ENCODE data around the gene CSNK2A2. TPM values are rescaled to one million over a fixed set of nuclear protein-coding genes. Genes with fewer than 3 reads are reported as not detected.

The CSNK2A2 gene
- total and polyA plus RNA-seq, 2 donors, result 13.9 to 30.5 TPM

DNA sequence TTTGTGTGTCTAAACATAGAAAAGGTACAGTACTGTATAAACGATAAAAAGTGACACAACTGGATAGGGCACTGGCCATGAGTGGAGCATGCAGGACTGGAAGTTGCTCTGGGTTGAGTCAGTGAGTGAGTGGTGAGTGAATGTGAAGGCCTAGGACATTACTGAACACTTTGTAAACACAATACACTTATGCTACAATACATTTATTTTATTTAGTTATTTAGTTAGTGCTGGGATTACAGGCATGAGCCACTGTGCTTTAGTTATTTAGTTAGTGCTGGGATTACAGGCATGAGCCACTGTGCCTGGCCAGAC is 73.3 kb downstream of the CSNK2A2 start:
- WGBS, result 91% methylated on average over 1 of the region's 1 CpG
- no peak overlapping the region for H3K4me3 ChIP-seq (ENCODE audit: low read length in 2 of 2)
- peaks cover 0 to 8% of the 10 kb centered on the region in 2 donors for H3K36me3 ChIP-seq (ENCODE audit: control insufficient read depth in 2 of 2, insufficient read depth in 2 of 2, low read length in 1 of 2)
- H3K27ac ChIP-seq (ENCODE audit: low read depth in 1 of 2, low read length in 1 of 2), result no peak overlapping the region
- peaks cover 0 to 2% of the 10 kb centered on the region in 2 donors for H3K9me3 ChIP-seq (ENCODE audit: control insufficient read depth in 2 of 2, insufficient read depth in 1 of 2, low read length in 1 of 2)
- H3K4me1 ChIP-seq (ENCODE audit: control insufficient read depth in 2 of 2, insufficient read depth in 2 of 2, low read length in 2 of 2), result peaks cover 15 to 27% of the 10 kb centered on the region in 2 donors
- H3K27me3 ChIP-seq (ENCODE audit: control insufficient read depth in 2 of 2, insufficient read depth in 1 of 2, low read length in 1 of 2), result no peaks in the 10 kb centered on the region
- no peak for DNase-seq (ENCODE audit: low read depth in 6 of 9, low spot score in 9 of 9)

DNA sequence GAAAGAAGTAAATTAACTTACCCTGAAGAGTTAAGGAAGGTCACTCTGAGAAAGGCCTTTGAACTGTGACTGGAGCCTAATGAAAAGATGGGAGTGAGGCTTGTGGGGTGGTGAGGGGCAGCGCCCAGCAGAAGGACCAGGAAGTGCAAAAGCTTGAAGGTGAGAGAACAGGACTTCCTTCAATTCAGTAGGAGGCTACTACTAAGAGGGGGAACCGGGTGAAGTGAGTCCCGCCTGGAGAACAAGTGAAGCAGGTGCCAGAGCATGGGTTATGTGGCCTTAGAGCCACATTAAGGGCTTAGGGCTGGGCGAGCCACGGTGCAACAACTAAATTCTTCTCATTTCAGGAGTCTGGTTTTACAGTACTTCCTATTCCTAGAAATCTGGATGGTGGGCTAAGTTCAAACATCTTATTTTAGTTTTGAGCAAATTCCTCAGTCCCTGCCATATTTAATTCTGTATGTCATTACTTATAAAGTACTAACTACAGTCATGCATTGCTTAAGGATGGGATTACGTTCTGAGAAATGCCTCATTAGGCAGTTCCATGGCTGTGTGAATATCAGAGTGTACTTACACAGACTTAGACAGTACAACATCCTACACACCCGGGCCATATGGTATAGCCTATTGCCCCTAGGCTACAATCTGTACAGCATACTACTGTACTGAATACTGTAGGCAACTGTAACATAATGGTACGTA is 73.9 kb downstream of the CSNK2A2 start:
- no peak for DNase-seq (ENCODE audit: low read depth in 6 of 9, low spot score in 9 of 9)

DNA sequence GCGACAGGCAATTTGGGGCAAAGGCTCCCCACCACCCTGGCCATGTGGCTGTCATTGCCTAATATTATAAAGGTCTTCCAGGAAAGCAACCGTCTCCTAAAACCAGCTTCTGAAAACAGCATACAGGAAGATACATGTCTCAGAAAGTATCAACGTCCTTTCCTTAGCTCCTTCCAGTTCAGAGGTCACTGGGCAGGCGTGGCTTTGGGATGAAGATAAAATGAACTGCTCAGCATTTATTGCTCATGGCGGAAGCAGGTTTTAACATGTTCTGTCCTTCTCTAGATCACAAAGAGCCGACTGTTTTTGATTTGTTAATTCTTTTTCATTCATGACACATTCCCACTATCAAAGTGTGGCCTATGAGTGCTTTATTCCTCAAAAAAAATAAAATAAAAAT is 76.8 kb downstream of the CSNK2A2 start:
- Histone ChIP-seq H3K27me3 (ENCODE audit: control insufficient read depth in 2 of 2, insufficient read depth in 1 of 2, low read length in 1 of 2) (no peaks in the 10 kb centered on the region), H3K27ac (ENCODE audit: low read depth in 1 of 2, low read length in 1 of 2) (no peak overlapping the region), H3K9me3 (ENCODE audit: control insufficient read depth in 2 of 2, insufficient read depth in 1 of 2, low read length in 1 of 2) (no peaks in the 10 kb centered on the region), H3K4me1 (ENCODE audit: control insufficient read depth in 2 of 2, insufficient read depth in 2 of 2, low read length in 2 of 2) (peaks cover 3 to 12% of the 10 kb centered on the region in 2 donors), H3K4me3 (ENCODE audit: low read length in 2 of 2) (no peak overlapping the region), H3K36me3 (ENCODE audit: control insufficient read depth in 2 of 2, insufficient read depth in 2 of 2, low read length in 1 of 2) (peaks cover 6 to 16% of the 10 kb centered on the region in 2 donors)
- no peak for DNase-seq (ENCODE audit: low read depth in 6 of 9, low spot score in 9 of 9)
- 93% methylated on average over 6 of the region's 6 CpGs for WGBS

More for the DNA sequence above, 73.9 kb downstream of the CSNK2A2 start:
- peaks cover 15 to 27% of the 10 kb centered on the region in 2 donors for H3K4me1 ChIP-seq (ENCODE audit: control insufficient read depth in 2 of 2, insufficient read depth in 2 of 2, low read length in 2 of 2)
- H3K27ac ChIP-seq (ENCODE audit: low read depth in 1 of 2, low read length in 1 of 2), result no peak overlapping the region
- 63% methylated on average over 8 of the region's 8 CpGs for WGBS
- H3K9me3 ChIP-seq (ENCODE audit: control insufficient read depth in 2 of 2, insufficient read depth in 1 of 2, low read length in 1 of 2), result no peaks in the 10 kb centered on the region
- no peak overlapping the region for H3K4me3 ChIP-seq (ENCODE audit: low read length in 2 of 2)
- H3K27me3 ChIP-seq (ENCODE audit: control insufficient read depth in 2 of 2, insufficient read depth in 1 of 2, low read length in 1 of 2), result no peaks in the 10 kb centered on the region
- H3K36me3 ChIP-seq (ENCODE audit: control insufficient read depth in 2 of 2, insufficient read depth in 2 of 2, low read length in 1 of 2), result peaks cover 0 to 8% of the 10 kb centered on the region in 2 donors

DNA sequence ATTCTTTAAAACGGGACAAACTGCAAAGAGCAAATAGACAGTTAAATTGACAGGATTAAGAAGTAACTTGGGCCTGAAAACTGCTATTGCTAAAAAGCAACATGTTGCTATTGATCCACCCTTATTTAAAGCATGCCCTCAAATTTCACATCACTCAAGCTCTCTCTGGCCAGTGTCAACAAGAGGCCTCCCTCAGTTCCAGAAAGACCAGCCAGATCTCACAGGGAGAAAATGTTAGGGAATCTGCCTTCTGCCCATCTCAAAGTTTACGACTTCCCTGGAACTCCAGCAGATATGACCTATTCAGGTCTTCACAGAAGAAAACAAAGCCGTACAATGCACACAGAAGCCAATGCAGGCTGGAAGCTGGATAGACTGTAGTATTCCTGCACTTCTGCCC is 77.7 kb downstream of the CSNK2A2 start:
- peaks cover 3 to 9% of the 10 kb centered on the region in 2 donors for H3K4me1 ChIP-seq (ENCODE audit: control insufficient read depth in 2 of 2, insufficient read depth in 2 of 2, low read length in 2 of 2)
- H3K4me3 ChIP-seq (ENCODE audit: low read length in 2 of 2), result no peak overlapping the region
- H3K36me3 ChIP-seq (ENCODE audit: control insufficient read depth in 2 of 2, insufficient read depth in 2 of 2, low read length in 1 of 2), result peaks cover 15 to 25% of the 10 kb centered on the region in 2 donors
- H3K27me3 ChIP-seq (ENCODE audit: control insufficient read depth in 2 of 2, insufficient read depth in 1 of 2, low read length in 1 of 2), result no peaks in the 10 kb centered on the region
- 96% methylated on average over 3 of the region's 3 CpGs for WGBS
- DNase-seq (ENCODE audit: low read depth in 6 of 9, low spot score in 9 of 9), result no peak
- no peak overlapping the region for H3K27ac ChIP-seq (ENCODE audit: low read depth in 1 of 2, low read length in 1 of 2)
- no peaks in the 10 kb centered on the region for H3K9me3 ChIP-seq (ENCODE audit: control insufficient read depth in 2 of 2, insufficient read depth in 1 of 2, low read length in 1 of 2)

DNA sequence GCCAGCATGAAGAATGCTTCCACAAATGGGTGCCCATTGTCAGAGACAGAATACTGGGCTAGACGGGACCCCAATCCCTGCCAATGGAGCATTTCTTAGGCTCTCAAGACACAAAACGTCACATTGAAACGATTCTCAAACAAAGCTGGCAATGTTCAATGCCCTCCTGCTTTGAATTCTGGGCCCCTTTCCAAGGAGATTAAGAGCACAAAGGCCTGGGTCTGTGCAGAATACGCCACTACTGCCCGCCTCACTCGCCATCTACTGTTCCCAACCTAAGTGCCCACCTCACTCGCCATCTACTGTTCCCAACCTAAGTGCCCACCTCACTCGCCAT is 78.4 kb downstream of the CSNK2A2 start:
- H3K4me1 ChIP-seq (ENCODE audit: control insufficient read depth in 2 of 2, insufficient read depth in 2 of 2, low read length in 2 of 2), result peaks cover 3 to 9% of the 10 kb centered on the region in 2 donors
- H3K36me3 ChIP-seq (ENCODE audit: control insufficient read depth in 2 of 2, insufficient read depth in 2 of 2, low read length in 1 of 2), result peaks cover 23 to 33% of the 10 kb centered on the region in 2 donors
- H3K27ac ChIP-seq (ENCODE audit: low read depth in 1 of 2, low read length in 1 of 2), result no peak overlapping the region
- H3K27me3 ChIP-seq (ENCODE audit: control insufficient read depth in 2 of 2, insufficient read depth in 1 of 2, low read length in 1 of 2), result no peaks in the 10 kb centered on the region
- 93% methylated on average over 8 of the region's 8 CpGs for WGBS
- no peak overlapping the region for H3K4me3 ChIP-seq (ENCODE audit: low read length in 2 of 2)
- H3K9me3 ChIP-seq (ENCODE audit: control insufficient read depth in 2 of 2, insufficient read depth in 1 of 2, low read length in 1 of 2), result no peaks in the 10 kb centered on the region
- no peak for DNase-seq (ENCODE audit: low read depth in 6 of 9, low spot score in 9 of 9)

DNA sequence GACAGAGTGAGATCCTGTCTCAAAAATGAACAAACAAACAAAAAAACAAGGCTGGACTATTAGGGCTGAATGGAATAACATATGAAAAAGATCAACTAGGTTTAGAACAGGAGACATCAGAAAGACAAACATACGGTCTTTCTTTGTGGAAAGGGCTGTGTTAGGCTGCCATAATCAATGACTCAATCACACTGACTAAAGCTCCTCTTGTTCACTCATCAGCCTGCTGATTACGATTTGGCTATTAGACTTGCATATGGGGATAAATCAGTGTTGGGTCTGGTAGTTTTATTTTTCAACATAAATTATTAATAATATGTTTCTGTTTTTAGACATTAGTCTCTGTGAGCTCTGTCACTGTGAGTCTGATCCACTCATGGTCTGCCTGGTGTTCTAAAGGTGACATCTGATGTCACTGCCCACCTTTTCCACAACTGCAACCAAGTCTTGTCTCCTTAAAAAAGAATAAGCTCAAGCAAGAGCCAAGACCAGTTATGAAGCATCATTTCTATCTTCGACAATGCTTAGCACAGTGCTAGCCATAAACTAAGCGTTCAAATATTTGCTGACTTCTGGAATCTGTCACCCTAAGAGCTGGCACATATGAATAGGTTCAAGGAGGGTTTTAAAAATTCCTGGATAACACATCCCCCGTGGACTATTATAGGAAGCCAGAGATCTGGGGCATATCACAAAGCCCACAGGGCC is 79.0 kb downstream of the CSNK2A2 start:
- Histone ChIP-seq H3K9me3 (ENCODE audit: control insufficient read depth in 2 of 2, insufficient read depth in 1 of 2, low read length in 1 of 2) (no peaks in the 10 kb centered on the region), H3K36me3 (ENCODE audit: control insufficient read depth in 2 of 2, insufficient read depth in 2 of 2, low read length in 1 of 2) (peaks cover 28 to 37% of the 10 kb centered on the region in 2 donors), H3K27me3 (ENCODE audit: control insufficient read depth in 2 of 2, insufficient read depth in 1 of 2, low read length in 1 of 2) (no peaks in the 10 kb centered on the region), H3K27ac (ENCODE audit: low read depth in 1 of 2, low read length in 1 of 2) (no peak overlapping the region), H3K4me1 (ENCODE audit: control insufficient read depth in 2 of 2, insufficient read depth in 2 of 2, low read length in 2 of 2) (peaks cover 3 to 9% of the 10 kb centered on the region in 2 donors), H3K4me3 (ENCODE audit: low read length in 2 of 2) (no peak overlapping the region)
- WGBS, result 96% methylated on average over 5 of the region's 5 CpGs
- DNase-seq (ENCODE audit: low read depth in 6 of 9, low spot score in 9 of 9), result no peak

DNA sequence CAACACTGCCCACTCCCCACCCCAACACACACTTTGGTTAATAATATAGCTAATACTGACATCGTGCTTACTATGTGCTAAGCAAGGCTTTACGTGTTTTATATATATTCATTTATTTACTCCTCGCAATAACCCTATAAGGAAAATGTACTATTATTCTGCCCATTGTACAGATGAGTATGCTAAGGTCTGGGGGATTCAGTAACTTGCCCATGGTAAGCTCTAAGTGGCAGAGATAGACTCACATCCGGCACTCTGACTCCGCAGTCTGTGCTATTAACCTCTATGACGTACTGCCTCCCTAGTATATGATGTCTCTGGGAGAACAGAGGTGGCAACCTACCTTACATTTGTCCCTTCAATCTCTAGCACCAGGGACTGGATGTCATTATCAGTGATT is 81.4 kb downstream of the CSNK2A2 start:
- peaks cover 39 to 42% of the 10 kb centered on the region in 2 donors for H3K36me3 ChIP-seq (ENCODE audit: control insufficient read depth in 2 of 2, insufficient read depth in 2 of 2, low read length in 1 of 2)

DNA sequence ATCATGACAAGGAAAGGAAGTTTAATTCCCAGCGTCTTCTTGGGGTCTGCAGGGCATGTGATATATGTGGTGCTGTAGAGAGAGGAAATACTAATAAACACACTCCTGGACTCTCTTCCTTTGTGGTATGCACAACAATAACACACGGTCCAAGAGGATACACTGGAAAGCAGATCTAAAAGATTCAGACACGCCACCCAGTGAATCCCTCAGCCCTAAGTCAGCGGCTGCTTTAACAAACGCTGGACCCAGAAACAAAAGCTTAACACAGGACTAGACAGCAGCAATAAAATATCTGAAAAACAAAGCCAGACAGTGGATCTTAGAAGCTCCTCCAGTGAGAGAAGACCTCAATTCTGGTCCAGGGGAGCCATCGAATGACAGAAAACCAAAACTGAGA is 81.8 kb downstream of the CSNK2A2 start:
- H3K27ac ChIP-seq (ENCODE audit: low read depth in 1 of 2, low read length in 1 of 2), result no peak overlapping the region
- DNase-seq (ENCODE audit: low read depth in 6 of 9, low spot score in 9 of 9), result no peak
- H3K4me3 ChIP-seq (ENCODE audit: low read length in 2 of 2), result no peak overlapping the region
- 86% methylated on average over 6 of the region's 6 CpGs for WGBS
- H3K9me3 ChIP-seq (ENCODE audit: control insufficient read depth in 2 of 2, insufficient read depth in 1 of 2, low read length in 1 of 2), result no peaks in the 10 kb centered on the region
- no peaks in the 10 kb centered on the region for H3K27me3 ChIP-seq (ENCODE audit: control insufficient read depth in 2 of 2, insufficient read depth in 1 of 2, low read length in 1 of 2)
- peaks cover 39 to 41% of the 10 kb centered on the region in 2 donors for H3K36me3 ChIP-seq (ENCODE audit: control insufficient read depth in 2 of 2, insufficient read depth in 2 of 2, low read length in 1 of 2)
- H3K4me1 ChIP-seq (ENCODE audit: control insufficient read depth in 2 of 2, insufficient read depth in 2 of 2, low read length in 2 of 2), result peaks cover 0 to under 1% of the 10 kb centered on the region in 2 donors

More for the DNA sequence above, 81.4 kb downstream of the CSNK2A2 start:
- Histone ChIP-seq H3K4me1 (ENCODE audit: control insufficient read depth in 2 of 2, insufficient read depth in 2 of 2, low read length in 2 of 2) (peaks cover 0 to 4% of the 10 kb centered on the region in 2 donors), H3K9me3 (ENCODE audit: control insufficient read depth in 2 of 2, insufficient read depth in 1 of 2, low read length in 1 of 2) (no peaks in the 10 kb centered on the region), H3K4me3 (ENCODE audit: low read length in 2 of 2) (no peak overlapping the region), H3K27ac (ENCODE audit: low read depth in 1 of 2, low read length in 1 of 2) (no peak overlapping the region), H3K27me3 (ENCODE audit: control insufficient read depth in 2 of 2, insufficient read depth in 1 of 2, low read length in 1 of 2) (no peaks in the 10 kb centered on the region)
- no peak for DNase-seq (ENCODE audit: low read depth in 6 of 9, low spot score in 9 of 9)
- 93% methylated on average over 6 of the region's 6 CpGs for WGBS
